Activated T-helper 1 cell treated with anti-CD3 and anti-CD28 coated beads, Interleukin-2, amount 50 U/mL, for 16 hours (primary cell): Measurements from ENCODE around the gene CRB2.

ENCODE experiments used
- DNase-seq, 2 donors: peaks; one replicate each; pipeline ENCODE4 v3.0.0-alpha.2; 2020; ENCODE audit warnings: low read depth in 1 of 2, low spot score in 1 of 2

CRB2 gene

DNA sequence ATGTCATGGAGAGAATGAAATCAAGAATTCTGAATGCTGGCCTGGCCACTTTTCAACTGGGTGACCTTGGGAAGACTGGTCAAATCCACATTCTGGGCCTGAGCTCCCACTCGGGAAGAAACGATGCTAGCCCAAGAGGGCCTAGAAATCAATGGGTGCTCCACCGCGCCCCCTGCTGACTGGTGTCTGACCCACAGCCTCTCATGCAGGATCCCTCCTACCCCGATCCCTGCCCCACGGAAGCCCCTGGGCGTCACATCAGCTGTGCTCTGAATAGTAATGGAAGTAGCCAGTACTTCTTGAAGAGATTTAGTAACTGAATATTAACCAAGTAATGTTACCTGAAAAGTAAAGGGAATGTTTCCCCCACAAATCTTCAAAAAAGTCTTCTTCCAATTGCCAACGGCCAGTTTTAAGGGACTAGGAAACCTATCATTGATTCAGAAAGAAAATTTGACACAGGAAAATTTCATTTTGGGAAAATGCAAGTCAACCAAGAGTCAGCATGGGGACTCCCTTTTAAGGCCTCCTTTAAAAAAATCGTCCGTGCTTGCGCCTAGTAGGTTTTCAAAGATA lies 43.9 kb downstream of the CRB2 start:
- no peak for DNase-seq

DNA sequence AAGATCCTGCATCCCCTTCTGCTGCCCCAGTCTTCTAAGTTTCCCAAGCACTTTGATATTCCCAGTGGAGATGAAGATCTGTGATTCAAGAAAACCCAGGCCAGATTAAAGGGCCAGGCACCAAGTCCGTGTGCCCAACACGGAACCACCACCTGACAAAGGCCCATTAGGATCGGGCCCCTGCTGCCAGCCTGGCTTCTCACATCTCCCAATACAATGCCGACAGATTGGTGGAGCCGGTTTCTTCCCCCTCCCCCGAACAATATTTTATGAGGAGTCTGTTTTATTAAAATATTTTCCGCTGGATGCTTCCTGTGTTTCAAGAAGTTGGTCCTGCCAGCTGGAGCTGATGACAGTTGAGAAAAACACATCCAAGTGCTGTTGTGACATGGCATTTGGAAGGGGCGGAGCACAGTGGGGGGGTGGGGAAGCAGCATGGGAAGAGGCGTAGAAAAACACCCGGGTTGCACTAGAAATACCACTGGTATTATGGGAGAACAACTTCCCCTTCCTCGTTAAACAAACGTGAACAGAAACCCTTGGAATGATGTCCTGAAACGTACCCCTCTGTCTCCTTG lies 45.0 kb downstream of the CRB2 start:
- DNase-seq, result no peak

DNA sequence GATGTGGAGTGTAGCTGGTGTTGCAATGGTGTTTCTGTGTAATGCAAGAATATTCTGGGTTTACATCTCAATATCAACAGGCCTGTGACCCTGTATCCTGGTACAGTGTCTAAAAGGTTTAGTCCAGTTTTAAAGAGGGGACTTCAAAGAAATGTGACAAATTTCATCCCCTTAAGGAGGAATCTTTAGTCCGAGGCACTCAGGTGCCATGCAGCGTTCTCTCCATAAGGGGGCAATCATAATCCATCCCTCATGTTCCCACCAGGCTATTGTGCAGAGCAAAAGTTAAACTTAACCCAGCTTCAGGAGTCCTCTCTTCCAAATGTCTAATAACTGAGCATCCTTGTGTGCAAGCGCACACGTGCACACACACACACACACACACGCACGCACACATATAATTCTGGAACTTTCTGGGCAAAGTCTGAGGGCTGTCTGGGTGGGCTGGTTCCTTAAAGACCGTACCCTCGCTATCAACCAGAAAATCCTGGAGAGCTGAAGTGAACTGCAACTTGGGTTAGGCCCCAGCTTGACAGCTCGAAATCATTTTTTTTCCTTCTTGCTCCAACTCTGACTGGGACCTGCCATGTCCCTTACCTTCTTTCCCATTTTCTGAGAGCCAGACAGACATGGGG lies 46.0 kb downstream of the CRB2 start:
- no peak for DNase-seq

DNA sequence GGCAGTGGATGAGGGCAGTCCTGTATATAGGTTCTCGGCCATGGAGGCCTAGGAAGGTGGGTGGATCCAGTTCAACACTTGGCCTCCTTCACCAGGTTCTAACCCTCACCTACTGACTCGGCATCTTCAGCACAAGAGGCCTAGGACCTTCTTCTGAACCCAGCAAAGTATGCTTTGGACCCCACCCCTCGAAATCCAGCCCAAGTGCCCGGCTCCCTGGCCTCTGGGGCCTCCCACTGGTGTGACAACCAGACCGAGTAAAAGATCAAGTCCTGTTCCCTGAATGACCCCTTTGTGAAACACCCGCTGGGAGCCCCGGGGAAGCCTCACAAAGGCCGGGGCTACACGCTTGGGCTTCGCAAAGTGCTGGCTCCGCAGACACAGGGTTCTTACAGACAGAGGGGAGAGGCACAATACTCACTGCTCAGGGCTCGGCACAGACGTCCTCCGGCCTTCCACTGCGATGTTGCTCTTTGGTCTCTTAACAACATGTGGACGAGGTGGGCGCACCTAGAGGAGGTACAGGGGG lies 47.0 kb downstream of the CRB2 start:
- DNase-seq, result no peak

DNA sequence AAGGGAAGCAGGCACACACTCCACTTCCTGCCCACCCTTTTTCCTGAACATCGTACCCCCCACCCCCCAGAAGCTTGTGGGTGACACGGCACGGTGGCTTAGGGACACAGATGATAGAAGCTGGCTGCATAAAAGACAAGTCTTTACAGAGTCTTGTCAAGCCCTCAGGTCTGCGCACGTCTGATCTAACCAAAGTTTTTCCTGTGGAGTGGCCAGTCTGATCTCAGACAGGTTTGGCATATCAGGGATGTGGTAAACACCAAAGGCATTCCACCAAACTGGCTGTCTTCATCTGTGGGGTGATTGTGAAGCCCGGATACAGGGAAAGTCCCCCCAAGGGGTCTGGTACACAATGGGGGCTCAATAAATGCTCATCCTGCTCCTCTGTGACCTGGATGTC lies 50.0 kb downstream of the CRB2 start:
- DNase-seq, result no peak

DNA sequence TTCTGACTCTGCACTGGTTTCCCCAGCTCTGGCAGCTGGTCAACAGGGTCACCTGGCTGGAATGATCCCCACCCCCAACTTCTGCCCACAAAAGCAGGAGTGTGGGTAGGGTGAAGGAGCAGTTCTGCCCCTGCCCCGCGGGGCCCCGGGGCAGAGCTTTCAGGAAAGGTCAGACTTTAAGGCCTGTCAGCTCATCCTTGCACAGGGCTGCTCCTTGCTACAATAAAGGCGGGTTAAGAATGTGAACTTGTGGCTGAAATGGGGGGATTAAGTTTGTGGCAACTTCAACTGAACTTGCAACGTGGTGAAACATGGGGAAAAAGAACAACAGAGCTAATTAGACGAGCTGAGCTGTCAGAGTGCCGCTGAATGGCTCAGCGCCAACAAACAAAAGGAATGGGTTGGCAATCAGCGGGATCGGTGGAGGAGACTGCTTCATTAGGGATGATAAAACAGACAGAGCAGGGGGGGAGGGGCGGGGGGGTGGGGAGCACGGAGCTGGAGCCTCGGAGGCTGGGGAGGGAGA lies 50.8 kb downstream of the CRB2 start:
- no peak for DNase-seq

DNA sequence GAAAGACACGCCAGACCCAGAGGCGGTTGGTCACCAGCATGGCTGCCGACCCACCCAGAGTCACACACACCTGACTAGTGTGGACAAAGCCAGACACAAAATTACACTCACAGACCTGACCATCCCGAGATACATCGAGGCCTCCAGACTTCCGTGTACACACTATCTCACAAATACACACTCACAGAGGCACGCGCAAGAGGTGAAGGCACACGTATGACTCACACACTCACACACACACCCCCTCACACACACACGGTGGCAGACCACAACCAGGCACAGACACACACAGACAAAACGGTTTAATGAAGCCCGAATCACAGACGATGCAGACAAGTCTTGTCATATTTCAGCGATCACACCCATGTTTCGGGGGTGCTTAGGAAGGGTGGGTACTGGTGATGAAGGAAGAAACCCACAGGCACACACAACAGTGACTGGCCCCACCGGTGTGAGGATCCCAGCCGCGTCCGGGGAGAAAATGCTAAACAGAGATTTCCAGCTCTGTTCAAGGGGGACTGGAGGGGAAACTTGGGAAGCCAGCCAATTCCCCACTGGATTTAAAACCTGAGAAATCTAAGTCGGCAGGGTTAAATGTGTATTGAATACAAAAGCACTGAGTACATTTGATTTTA lies 51.3 kb downstream of the CRB2 start:
- no peak for DNase-seq

DNA sequence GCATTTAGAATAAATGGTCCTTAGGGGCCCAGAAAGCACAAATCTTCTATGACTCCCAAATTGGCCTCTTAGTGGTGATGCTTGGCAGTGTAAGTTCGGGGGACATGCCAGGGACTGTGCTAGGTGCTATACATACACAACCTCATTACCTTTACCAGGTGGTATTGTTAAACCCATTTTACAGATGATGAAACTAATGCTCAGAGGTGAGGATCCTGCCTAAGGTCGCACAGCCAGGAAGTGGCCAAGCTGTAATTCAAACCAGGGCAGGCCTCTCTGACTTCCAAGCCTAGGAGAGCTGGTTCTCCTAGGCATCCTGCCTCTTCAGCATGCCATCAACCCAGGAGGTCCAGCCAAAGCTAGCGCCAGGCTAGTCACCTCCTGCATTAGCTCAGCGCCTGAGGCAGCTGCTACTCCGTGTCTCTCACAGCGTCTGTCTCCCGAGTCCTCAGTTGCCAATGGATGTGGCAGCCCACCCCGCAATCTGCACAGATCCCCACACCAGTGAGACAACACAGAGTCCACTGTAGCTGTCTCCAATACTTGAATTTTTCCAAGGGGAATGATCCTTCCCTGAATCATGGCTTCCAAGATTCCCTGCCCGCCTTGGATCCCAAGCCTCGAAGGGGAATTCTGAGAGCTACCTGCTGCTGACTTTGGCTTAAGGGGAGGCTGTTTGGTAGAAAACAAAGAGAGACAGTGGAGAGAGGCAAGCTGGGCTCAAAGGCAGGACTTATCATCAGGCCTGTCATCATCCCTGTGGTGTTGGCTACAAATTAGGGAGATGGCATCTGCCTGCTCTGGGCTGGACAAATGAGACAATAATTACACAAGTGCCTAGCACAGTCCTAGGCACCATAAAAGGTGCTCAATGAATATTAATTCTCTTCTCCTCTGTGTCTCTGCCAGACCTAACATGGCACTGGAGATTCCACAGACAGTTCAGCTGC lies 52.6 kb downstream of the CRB2 start:
- DNase-seq, result no peak

DNA sequence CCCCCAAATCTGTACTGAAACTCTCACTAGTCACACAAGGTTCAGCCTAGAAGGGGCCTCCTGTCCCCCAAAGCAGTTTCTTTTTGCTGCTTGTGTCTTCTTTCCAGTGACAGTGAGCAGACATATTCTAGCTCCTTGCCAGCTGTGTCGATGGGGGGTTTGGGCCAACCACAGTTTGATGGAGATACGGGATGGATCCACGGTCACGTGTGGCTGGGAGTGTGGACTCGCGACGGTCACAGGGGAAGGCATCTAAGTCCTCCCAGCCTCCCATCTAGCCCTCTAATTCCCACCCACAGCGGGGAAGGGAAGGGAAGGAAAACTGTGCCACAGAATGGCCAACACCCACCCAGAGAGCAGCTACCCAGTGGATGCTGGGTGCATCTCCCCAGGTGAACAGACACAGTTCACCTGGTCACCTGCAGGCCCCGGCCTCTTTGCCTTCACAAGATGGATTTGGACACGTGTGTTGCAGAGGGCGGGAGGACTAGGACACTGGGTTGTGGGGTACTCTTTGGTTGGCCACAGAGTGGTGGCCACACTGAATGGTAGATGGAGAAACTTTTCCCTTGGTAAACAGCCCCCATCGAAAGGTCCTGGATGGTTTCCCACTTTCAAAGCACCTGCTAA lies 54.4 kb downstream of the CRB2 start:
- DNase-seq, result no peak

DNA sequence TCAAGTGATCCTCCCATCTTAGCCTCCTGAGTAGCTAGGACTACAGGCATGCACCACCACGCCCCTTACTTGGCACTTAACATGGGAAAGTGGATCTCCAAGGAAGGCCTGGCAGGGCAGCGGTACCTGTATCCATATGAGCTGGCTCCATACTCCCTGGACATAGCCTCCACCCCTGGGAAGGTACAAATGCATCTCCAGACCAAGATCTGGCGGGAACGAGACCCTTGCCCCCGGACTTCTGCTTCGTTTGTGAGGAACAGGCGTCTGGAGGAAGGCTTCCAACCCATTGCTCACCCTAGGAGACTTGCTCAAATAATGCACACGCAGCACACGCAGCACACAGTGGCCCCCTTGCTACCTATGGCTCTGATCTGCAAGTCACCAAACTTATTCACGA lies 55.2 kb downstream of the CRB2 start:
- no peak for DNase-seq

DNA sequence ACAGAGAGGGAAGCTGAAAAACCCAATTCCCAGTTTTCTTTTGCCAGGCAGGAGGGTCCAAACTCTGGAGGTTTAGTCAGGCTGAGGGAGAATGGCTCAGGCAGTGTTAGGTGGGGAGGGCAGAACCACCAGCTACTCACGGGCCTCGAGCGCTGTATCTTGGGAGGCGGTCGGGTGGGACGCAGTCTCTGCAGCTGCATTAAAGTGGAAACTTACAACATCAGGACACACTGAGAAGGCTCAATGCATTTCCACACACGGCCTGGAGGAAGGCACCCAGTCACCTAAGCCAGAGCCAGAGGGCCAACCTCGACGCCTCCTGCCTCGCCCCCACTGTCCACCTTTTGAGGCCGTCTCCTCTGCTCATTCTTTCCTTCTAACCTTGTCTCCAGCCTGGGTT lies 55.6 kb downstream of the CRB2 start:
- no peak for DNase-seq

DNA sequence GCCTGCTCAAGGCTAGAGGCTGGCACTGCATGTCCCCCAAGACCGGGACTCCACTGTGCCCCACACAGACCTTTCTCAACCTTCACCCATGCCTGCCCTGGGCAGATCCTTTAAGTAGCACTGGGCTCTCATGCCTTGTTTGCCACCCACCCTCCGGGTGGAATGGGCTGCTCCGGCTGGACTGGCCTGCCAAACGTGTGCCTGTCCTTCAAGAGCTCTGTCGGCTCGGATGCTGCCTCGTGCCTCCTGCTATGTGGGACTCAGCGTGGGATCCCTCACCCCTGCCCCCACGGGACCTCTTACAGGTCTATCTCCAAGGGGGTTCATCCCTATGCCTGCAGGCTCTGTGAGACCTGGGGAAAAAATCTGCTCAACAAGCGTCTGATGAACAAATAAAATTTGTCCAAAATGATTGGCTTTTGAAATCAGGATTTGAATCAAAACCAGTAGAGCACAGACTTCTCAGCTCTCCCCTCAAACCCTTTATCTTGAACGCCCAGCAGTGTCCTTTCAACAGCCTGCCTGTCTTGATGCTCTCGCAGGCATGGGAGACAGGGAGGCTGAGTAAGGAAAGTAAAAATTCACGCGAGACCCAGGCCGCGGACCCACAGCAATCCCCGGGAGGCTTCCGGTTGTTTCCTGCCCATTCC lies 56.3 kb downstream of the CRB2 start:
- DNase-seq, result no peak

DNA sequence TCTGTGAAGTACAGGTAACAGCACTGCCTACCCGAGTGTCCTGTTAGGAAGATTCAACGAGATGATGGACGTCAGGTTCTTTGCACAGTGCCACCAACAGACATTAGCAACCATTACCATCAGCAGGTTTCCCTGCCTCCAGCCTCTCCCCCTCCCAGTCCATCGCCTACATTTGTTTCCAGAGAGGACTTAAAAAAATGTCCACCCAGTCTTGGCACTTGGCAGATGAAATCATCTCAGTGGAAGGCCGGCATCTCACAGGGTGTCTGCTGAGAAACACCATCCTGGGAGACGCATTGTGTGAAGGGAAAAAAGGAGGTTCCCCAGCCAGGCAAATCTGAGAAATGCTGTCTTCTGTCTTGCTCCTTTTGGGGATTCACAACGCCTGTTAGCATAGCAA lies 58.2 kb downstream of the CRB2 start:
- no peak for DNase-seq

DNA sequence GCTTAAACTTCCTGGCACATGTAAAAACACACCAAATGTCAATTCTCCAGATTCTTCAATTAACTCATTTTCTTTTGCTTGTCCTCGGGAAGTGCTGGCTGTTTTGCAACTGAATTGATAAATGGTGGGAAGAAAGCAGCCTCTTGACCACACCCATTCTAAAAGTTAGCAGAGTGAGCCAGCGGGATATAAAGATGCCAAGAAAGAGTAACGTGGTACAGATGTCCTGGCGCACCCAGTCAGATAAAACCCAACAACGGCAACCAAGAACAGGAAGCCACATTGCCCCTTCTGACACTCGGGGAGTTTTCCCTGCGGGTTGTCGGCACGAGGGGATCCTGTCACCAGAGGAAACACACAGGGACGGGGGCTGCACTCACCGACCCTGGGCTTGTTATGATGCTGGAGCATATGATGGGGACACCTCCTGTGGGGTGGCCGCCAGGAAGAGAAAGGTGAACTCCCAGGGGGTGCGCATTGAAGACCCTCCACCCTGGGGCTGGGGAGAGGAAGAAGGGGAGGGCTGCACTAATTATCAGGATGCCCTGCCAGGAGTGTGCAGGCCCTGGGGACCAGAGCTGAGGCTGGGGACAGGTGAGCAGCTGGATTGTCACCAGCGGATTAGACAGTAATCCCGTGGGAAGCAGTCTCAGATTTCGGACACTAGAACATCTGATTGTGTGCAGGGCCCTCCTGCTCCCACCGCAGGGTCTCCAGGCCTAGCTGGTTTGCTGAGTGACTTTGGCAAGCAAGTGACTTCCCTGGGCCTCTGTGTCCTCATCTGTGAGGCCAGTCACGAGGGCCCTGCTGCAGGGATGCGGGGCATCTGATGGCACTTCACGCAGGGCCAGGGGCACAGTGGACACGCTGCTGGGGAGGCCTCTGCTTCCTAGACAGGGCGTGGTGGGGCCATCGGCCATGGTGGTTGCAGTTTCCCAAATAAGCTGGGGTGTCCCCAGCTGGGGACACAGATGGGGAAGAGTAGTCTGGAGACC lies 59.2 kb downstream of the CRB2 start:
- no peak for DNase-seq

DNA sequence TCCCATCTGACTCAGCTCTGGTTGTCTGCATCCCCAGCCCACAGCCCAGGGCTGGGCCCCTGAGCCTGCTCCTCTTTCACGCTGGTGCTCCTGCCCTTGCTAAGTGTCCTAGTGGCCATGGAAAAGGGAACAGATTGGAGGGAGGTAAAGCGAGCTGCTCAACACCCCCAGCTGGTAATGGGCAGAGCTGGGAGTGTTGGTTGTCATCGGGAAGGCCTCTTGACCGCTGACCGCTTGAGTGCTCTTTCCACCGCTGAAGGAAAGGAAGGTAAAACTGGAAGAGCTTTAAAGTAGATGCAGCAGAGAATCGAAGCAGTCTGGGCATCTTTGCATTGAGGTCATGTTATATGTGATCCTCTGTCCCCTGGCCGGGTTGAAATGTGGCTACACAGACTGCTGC lies 60.2 kb downstream of the CRB2 start:
- no peak for DNase-seq

DNA sequence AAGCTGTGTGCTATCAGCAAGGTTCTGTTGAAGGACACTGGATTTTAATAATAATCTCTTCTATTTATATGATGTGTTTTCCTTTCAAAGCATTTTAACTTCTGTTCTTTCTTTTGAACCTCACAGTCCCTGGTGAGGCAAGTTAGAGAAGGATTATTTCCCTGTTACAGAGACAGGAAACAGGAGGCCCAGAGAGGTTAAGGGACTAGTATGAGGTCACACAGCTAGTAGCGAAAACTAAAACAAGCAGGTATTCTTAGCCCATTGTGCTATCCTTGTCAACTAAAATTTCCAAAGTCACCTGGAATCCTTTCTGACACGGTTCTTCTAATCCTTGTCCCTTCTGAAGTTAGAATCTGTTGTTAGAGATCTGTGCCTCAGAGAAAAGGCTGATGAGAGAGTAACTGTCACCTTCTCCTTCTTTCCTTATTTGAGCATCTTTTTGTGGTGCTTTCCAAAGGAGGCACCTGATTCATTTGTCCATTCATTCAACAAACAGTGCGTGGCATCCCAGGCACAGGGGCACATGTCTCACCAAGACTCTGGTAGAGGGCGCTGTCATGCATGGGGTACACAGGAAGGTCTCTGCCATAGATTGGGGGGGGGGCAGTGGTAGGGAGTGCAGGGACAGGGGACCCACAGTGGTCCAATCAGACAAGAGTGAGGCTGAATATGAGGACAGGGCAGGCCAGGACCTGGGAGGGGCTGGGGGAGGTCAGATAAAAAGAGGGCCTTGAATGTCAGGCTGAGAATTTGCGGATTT lies 61.5 kb downstream of the CRB2 start:
- no peak for DNase-seq

DNA sequence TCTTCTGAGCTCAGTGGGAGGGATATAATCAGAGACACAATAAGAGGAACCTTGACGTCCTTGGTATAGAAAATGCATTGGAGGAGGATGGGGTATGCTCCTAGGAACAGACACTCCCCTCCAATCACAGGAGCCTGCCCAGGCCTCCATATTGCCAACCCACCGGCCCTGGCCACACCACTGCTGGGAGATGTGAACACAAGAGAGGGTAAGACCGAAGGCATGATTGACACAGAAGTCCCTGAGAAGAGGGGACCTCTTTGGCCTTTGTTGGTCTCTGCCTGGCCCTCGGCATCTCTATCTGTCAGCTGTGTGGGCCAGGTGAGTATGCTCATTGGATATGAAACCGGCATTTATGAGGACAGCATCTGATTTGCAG lies 62.0 kb downstream of the CRB2 start:
- DNase-seq, result no peak

DNA sequence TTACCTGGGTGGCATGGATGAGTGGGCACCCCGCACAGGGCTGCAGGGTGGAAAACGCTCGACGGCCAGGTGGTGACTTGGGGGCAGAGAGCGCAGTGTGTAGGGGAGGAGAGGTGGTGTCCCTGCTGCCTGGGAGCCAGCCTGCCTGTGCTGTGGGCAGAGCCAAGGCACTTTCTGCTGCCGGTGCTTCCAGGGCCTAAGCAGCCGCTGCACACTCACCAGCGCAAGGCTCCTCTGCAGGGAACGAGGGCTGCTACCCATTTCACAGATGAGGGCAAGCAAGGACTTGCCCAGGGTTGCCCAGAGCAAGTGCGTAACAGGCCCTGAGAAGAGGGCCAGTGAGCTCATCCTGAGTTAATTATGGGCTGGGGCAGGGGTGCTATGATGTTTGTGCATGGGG lies 62.5 kb downstream of the CRB2 start:
- DNase-seq, result no peak
